Measurements from ENCODE around the gene OVOL2.

OVOL2 gene

GRCh38 chr20:18058661-18059467, 1.1 kb upstream of the OVOL2 start:
- ChIA-PET POLR2A (no interaction called here), CTCF (no interaction called here)
- no peak overlapping the region for H3K4me3 ChIP-seq (ENCODE audit: low read depth, low read length)
- DNase-seq (ENCODE audit: low read depth, low spot score), result no peak
- no peak for TF ChIP-seq CTCF (IDR thresholded peaks at IDR 0.05; ENCODE audit: insufficient read depth, low read length, missing control alignments)

- no peak for TF ChIP-seq CTCF (IDR thresholded peaks at IDR 0.05; ENCODE audit: insufficient read depth, low read length, missing control alignments)
- ChIA-PET POLR2A (no interaction called here), CTCF (no interaction called here)
- H3K4me3 ChIP-seq (ENCODE audit: low read depth, low read length), result no peak overlapping the region
- no peak for DNase-seq (ENCODE audit: low read depth, low spot score)
These were observed 256 bp upstream of the OVOL2 start for GRCh38 chr20:18057994-18058349.

DNA sequence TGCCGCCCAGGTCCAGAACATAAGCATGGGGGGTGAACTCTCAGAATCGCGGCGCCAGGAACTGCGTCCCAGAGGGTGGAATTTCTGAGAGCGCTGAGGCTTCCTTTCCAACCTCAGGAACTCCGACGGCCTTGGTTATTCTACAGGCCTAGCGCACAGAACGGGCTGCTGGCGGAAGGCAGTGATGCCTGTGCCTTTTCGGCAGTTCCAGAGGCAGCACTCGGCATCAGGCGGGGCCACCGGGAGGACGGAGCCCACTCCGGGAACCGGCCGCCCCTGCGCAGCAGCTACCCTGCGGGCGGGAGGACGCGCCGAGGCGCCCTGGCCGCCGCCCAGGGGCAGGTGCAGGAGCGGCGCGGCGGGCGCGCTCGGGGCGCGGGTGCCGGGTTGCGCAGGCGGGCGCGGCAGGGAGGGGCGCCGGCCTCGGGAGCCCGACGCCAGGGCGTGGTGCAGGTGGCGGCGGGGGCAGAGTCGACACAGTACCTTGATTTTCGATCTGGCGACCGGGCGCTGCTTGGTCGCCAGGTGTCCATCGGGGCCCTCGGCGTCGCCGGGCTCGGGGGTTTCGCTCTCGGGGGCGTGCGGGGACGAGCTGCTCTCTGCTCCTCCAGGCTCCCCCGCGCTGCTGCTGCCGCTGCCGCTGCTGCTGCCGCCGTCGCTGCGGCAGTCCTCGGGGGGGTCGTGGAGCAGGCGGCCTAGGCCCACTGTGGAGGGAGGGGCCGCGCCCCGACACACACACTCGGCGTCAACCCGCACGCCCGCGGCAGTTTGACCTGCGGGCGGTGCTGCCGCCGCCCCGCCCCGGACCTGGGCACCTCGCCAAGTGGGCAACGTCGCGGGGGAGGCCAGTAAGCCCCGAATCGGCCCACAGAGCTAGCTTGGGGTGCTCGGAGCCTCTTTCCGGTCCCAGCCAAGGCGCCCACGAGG, 1.3 kb downstream of the OVOL2 start:
- H3K4me3 ChIP-seq (ENCODE audit: low read depth, low read length), result no peak overlapping the region
- ChIA-PET POLR2A (no interaction called here), CTCF (no interaction called here)
- no peak for DNase-seq (ENCODE audit: low read depth, low spot score)
- no peak for TF ChIP-seq CTCF (IDR thresholded peaks at IDR 0.05; ENCODE audit: insufficient read depth, low read length, missing control alignments)

DNA sequence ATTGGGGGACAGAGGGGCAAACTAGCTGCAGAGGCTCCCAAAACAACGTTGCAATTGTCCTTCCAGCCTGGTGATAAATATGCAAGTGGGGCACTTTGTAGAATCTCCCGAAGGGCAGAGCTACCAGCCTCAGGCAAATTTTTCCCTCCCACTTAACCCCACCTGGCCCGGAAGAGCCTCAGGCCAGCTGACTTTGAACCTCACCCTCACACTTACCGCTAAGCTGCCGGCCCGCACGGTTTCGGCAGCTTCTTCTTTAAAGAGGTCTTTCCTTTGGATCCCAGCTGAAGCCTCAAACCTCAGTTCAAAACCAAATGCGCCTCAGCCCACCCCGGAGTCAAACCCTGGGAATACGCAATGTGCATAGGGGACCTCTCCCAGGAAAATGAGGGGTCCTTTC, 2.5 kb downstream of the OVOL2 start:
- H3K4me3 ChIP-seq (ENCODE audit: low read depth, low read length), result no peak overlapping the region
- ChIA-PET POLR2A (no interaction called here), CTCF (no interaction called here)
- no peak for TF ChIP-seq CTCF (IDR thresholded peaks at IDR 0.05; ENCODE audit: insufficient read depth, low read length, missing control alignments)
- DNase-seq (ENCODE audit: low read depth, low spot score), result no peak

GRCh38 chr20:18052856-18053255, 4.9 kb downstream of the OVOL2 start:
- ChIA-PET POLR2A (no interaction called here), CTCF (no interaction called here)
- no peak overlapping the region for H3K4me3 ChIP-seq (ENCODE audit: low read depth, low read length)
- DNase-seq (ENCODE audit: low read depth, low spot score), result no peak
- no peak for TF ChIP-seq CTCF (IDR thresholded peaks at IDR 0.05; ENCODE audit: insufficient read depth, low read length, missing control alignments)

GRCh38 chr20:18050628-18051027, 7.1 kb downstream of the OVOL2 start:
- no peak overlapping the region for H3K4me3 ChIP-seq (ENCODE audit: low read depth, low read length)
- DNase-seq (ENCODE audit: low read depth, low spot score), result no peak
- POLR2A ChIA-PET, result no interaction called here
- CTCF ChIA-PET, result no interaction called here
- TF ChIP-seq CTCF (IDR thresholded peaks at IDR 0.05; ENCODE audit: insufficient read depth, low read length, missing control alignments), result no peak
